OCI-LY1 (cell line): ENCODE data around the gene SELPLG.

ENCODE experiments used
- EZH2 ChIP-seq: fragments of 200-600 bp; sonication (generic), shearing (Covaris generic); IDR thresholded peaks from 2 replicates; pipeline ENCODE4 v1.8.0; 2017; ENCODE audit warnings: borderline replicate concordance, mixed run types, mild to moderate bottlenecking, antibody characterized with exemption, low read length, moderate library complexity, mixed read lengths
- TF ChIP-seq, protein P1 (sequence below): fragments of 200-600 bp; sonication (generic), shearing (Covaris generic); IDR thresholded peaks from 2 replicates; pipeline ENCODE4 v1.5.1; 2017; ENCODE audit warnings: mild to moderate bottlenecking, antibody characterized with exemption, low read length, moderate library complexity, mixed read lengths

DNA sequence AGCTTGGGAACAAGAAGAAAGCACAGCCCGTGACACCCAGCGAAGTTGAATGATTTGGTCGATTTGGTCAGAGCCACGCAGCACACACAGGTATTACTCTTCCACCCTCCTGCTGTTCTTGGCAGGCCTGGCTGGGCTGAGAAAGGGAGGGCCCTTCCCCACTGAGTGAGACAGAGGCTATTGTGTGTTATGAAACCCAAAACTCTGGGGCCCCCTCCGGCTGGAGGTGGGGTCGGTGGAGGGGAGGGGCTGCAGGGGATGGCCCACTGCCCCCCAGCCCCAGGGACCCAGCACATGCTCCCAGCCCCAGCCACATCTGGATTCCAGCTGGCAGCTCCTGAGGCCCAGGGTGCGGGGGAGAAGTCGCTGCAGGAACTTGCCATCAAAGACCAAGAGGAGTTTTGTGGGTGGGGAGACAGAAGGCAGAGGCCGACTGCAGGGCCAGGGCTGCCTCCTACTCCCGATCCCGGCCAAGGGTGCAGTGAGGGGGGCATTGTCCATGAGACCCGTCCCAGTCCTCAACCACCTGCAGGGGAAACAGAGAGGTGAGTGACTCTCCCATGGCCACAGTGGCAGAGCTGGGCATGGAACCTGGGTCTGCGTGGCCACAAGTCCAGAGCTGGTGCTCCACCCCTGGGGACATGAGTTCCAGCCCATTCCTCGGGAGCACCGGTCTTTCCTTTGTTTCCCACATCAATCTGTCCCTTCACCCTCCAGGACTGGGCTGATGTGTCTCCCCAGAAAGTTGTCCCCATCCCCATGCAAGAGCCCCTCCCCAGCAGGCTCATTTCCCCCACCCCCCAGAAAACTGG lies 44.5 kb downstream of the SELPLG start:
- TF ChIP-seq, protein P1, sequence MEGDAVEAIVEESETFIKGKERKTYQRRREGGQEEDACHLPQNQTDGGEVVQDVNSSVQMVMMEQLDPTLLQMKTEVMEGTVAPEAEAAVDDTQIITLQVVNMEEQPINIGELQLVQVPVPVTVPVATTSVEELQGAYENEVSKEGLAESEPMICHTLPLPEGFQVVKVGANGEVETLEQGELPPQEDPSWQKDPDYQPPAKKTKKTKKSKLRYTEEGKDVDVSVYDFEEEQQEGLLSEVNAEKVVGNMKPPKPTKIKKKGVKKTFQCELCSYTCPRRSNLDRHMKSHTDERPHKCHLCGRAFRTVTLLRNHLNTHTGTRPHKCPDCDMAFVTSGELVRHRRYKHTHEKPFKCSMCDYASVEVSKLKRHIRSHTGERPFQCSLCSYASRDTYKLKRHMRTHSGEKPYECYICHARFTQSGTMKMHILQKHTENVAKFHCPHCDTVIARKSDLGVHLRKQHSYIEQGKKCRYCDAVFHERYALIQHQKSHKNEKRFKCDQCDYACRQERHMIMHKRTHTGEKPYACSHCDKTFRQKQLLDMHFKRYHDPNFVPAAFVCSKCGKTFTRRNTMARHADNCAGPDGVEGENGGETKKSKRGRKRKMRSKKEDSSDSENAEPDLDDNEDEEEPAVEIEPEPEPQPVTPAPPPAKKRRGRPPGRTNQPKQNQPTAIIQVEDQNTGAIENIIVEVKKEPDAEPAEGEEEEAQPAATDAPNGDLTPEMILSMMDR = no peak
- TF ChIP-seq EZH2 = no peak
